HepG2 (cell line): ENCODE measurements around the gene IGF2. TPM values are rescaled to one million over a fixed set of nuclear protein-coding genes. Genes with fewer than 3 reads are reported as not detected.
A peak's percentile ranks its signal among the peaks of the same experiment; 100 is the strongest.

Experiments used
- AGO2 ChIP-seq: fragments of 200-400 bp; formaldehyde crosslinking; optimal IDR thresholded peaks from 2 replicates; pipeline ENCODE3; 2017; ENCODE audit warnings: mild to moderate bottlenecking, low read depth, low read length, moderate library complexity
- BCL6 ChIP-seq: IDR thresholded peaks from 2 replicates; pipeline ENCODE4 v1.6.1; 2016; ENCODE audit warnings: missing genetic modification reagents, missing compliant biosample characterization
- CERS6 ChIP-seq: sonication (generic); formaldehyde crosslinking; IDR thresholded peaks from 2 replicates; pipeline ENCODE4 v1.5.0; 2020; ENCODE audit warnings: missing genetic modification reagents
- HNRNPLL ChIP-seq: fragments of 200-400 bp; formaldehyde crosslinking; IDR thresholded peaks from 2 replicates; pipeline ENCODE4 v1.6.1; 2017; ENCODE audit warnings: mild to moderate bottlenecking, low read depth, low read length; ENCODE audit not compliant: poor library complexity, severe bottlenecking
- NONO ChIP-seq, 2 experiments: fragments of 450-650 bp in 1 of 2; sonication (generic) in 1 of 2; formaldehyde crosslinking in 1 of 2; IDR thresholded peaks in 1 of 2; conservative IDR thresholded peaks in 1 of 2; 2 replicates each; pipeline versions ENCODE4 v1.6.1 to v1.8.0; 2017 to 2022; ENCODE audit warnings: mild to moderate bottlenecking in 1 of 2, missing genetic modification reagents in 1 of 2, moderate library complexity in 1 of 2
- PRDM4 ChIP-seq: sonication (generic); formaldehyde crosslinking; IDR thresholded peaks from 2 replicates; pipeline ENCODE4 v1.9.0; 2021; ENCODE audit warnings: missing genetic modification reagents, borderline replicate concordance
- ZBTB26 ChIP-seq: IDR thresholded peaks from 2 replicates; pipeline ENCODE4 v1.6.1; 2016; ENCODE audit warnings: missing compliant biosample characterization, missing genetic modification reagents, borderline replicate concordance
- ZFX ChIP-seq: sonication (generic); formaldehyde crosslinking; IDR thresholded peaks from 2 replicates; pipeline ENCODE4 v1.4.0; 2020; ENCODE audit warnings: mild to moderate bottlenecking, low read depth, missing genetic modification reagents, moderate library complexity
- ZNF431 ChIP-seq: sonication (generic); formaldehyde crosslinking; IDR thresholded peaks from 2 replicates; pipeline ENCODE4 v1.9.0; 2022; ENCODE audit warnings: missing genetic modification reagents, low read depth, mild to moderate bottlenecking, borderline replicate concordance
- polyA plus RNA-seq, 8 experiments: library from polyadenylated mRNA; depleted of rRNA in 3 of 8; stranded (reverse) in 7 of 8; unstranded in 1 of 8; fragments of >200 nt; fragmentation: Illumina TruSeq in 4 of 8; extraction: Trizol in 4 of 8; gene quantifications; 2 replicates each; pipeline versions ENCODE4 v1.2.1 to v1.2.3, GENCODE V29; 2011 to 2016; ENCODE audit warnings: low read depth in 4 of 8, missing spikeins in 1 of 8, mixed read lengths in 1 of 8; ENCODE audit not compliant: insufficient read depth in 1 of 8
- total RNA-seq, 5 experiments: library from RNA; depleted of rRNA; stranded (reverse); fragments of >200 nt; fragmentation: Illumina TruSeq; extraction: Trizol; gene quantifications; 2 replicates each; pipeline ENCODE4 v1.2.3, GENCODE V29; 2016; ENCODE audit warnings: low read depth in 1 of 5

IGF2 gene
- total and polyA plus RNA-seq, 2 of the 13 experiments (the other 11 are each of a cell fraction or from before 2014, with no cell fraction given): 79.1 to 254 TPM

DNA sequence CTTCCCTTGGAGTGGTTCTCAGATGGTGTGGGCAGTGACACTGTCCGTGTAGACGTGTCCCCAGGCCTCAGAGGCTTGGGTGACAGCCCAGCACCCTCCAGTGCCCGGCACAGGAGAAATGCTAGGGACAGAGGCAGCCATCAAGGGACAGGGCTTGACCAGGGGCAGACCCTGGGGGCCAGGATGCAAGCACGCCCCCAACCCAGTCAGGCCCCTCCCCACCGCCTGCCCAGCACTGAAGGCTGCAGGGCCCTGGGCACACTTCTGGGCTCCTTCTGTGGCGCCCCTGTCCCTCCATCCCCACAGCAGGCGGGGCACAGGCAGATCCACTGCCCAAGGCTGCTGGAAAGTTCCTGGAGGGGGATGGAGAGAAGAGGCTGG lies 11.1 kb downstream of the IGF2 start (continued):
- TF ChIP-seq PRDM4 (0 out of 2 replicates have a peak, but pooled peaks have one; percentile 6), BCL6 (CRISPR knock-in tag) (0 out of 2 replicates have a peak, but pooled peaks have one; percentile 3), ZFX (CRISPR knock-in tag) (0 out of 2 replicates have a peak, but pooled peaks have one; percentile 6), ZBTB26 (CRISPR knock-in tag) (0 out of 2 replicates have a peak, but pooled peaks have one; percentile 25), AGO2 (peak; percentile 100), CERS6 (CRISPR knock-in tag) (no peak), HNRNPLL (peak; percentile 37), NONO (IDR thresholded peaks at IDR 0.05) (no peak), NONO (CRISPR knock-in tag; conservative IDR thresholded peaks at IDR 0.05) (peak; percentile 83; the same call in 1 of the 2 replicates), ZNF431 (CRISPR knock-in tag) (peak; percentile 15; the same call in 1 of the 2 replicates)
